K562 (cell line): ENCODE results near the gene ITGA11. TPM values are rescaled to one million over a fixed set of nuclear protein-coding genes. Genes with fewer than 3 reads are reported as not detected.

Experiments
- BMI1 ChIP-seq: fragments of 150-350 bp; IDR thresholded peaks from 2 replicates; pipeline ENCODE4 v1.6.1; 2014; ENCODE audit warnings: low read length
- CBFB ChIP-seq: sonication (generic); formaldehyde crosslinking; IDR thresholded peaks from 2 replicates; pipeline ENCODE4 v1.4.0; 2020; ENCODE audit warnings: mild to moderate bottlenecking, missing genetic modification reagents
- CC2D1A ChIP-seq: fragments of 450-650 bp; IDR thresholded peaks from 2 replicates; pipeline ENCODE4 v1.6.1; 2017; ENCODE audit warnings: mild to moderate bottlenecking
- DNMT1 ChIP-seq: fragments of 450-650 bp; IDR thresholded peaks from 2 replicates; pipeline ENCODE4 v1.6.1; 2016; ENCODE audit warnings: antibody characterized with exemption, mild to moderate bottlenecking
- ESRRB ChIP-seq: fragments of 250-450 bp; sonication (Bioruptor Pico); IDR thresholded peaks from 2 replicates; pipeline ENCODE4 v1.5.0; 2020; ENCODE audit warnings: mild to moderate bottlenecking, moderate library complexity, borderline replicate concordance
- ETV1 ChIP-seq: fragments of 450-650 bp; conservative IDR thresholded peaks from 2 replicates; pipeline ENCODE4 v1.6.1; 2016; ENCODE audit warnings: missing genetic modification characterization, control low read depth, low read depth, missing compliant biosample characterization
- FOXA1 ChIP-seq: fragments of 450-650 bp; IDR thresholded peaks from 2 replicates; pipeline ENCODE4 v1.6.1; 2016; ENCODE audit warnings: mild to moderate bottlenecking, borderline replicate concordance
- JUN ChIP-seq, 2 experiments: sonication (generic) in 1 of 2; formaldehyde crosslinking in 1 of 2; IDR thresholded peaks; 2 replicates each; pipeline versions ENCODE4 v1.6.1 to v1.8.0; 2012 to 2022; ENCODE audit warnings: borderline replicate concordance in 2 of 2, mild to moderate bottlenecking in 2 of 2, improper control_type of control experiment in 1 of 2, low read depth in 1 of 2, low read length in 1 of 2, missing genetic modification reagents in 1 of 2
- MEF2D ChIP-seq: conservative IDR thresholded peaks from 2 replicates; pipeline ENCODE4 v1.6.1; 2016; ENCODE audit warnings: low read depth, missing genetic modification characterization, missing compliant biosample characterization
- MXI1 ChIP-seq: IDR thresholded peaks from 2 replicates; pipeline ENCODE4 v1.6.1; 2011; ENCODE audit warnings: low read depth, mild to moderate bottlenecking, improper control_type of control experiment, low read length
- PRPF4 ChIP-seq: fragments of 200-400 bp; formaldehyde crosslinking; IDR thresholded peaks from one replicate; pipeline ENCODE4 v1.6.1; 2017; ENCODE audit warnings: low read length, low read depth, mild to moderate bottlenecking; ENCODE audit not compliant: insufficient read depth, poor library complexity, severe bottlenecking
- SMAD4 ChIP-seq: fragments of 250-450 bp; sonication (Bioruptor Pico); conservative IDR thresholded peaks from 2 replicates; pipeline ENCODE4 v1.8.0; 2021; ENCODE audit warnings: inconsistent platforms, mild to moderate bottlenecking, moderate library complexity
- SMARCA4 ChIP-seq: fragments of 450-650 bp; IDR thresholded peaks from 2 replicates; pipeline ENCODE4 v1.6.1; 2016
- ZNF133 ChIP-seq: fragments of 250-450 bp; sonication (Bioruptor Pico); IDR thresholded peaks from 2 replicates; pipeline ENCODE4 v1.4.0; 2020; ENCODE audit warnings: mild to moderate bottlenecking
- ZNF174 ChIP-seq: fragments of 250-450 bp; sonication (Bioruptor Pico); IDR thresholded peaks from 2 replicates; pipeline ENCODE4 v1.4.0; 2020; ENCODE audit warnings: mild to moderate bottlenecking
- polyA plus RNA-seq, 8 experiments: library from polyadenylated mRNA; depleted of rRNA in 4 of 8; stranded (reverse) in 5 of 8; unstranded in 3 of 8; fragments of >200 nt; fragmentation: Nextera tagmentation in 2 of 8; fragmentation: Illumina TruSeq in 1 of 8; extraction: Ambion mirVana in 2 of 8; extraction: Trizol in 1 of 8; gene quantifications; 2 replicates each; pipeline versions ENCODE4 v1.2.1 to v1.2.3, GENCODE V29; 2011 to 2014; ENCODE audit warnings: inconsistent platforms in 1 of 8, missing spikeins in 1 of 8
- total RNA-seq, 7 experiments: library from RNA; depleted of rRNA in 6 of 7; stranded (reverse); fragments of >200 nt in 6 of 7; fragmentation: Illumina TruSeq in 2 of 7; extraction: Trizol in 2 of 7; gene quantifications; 2 replicates each; pipeline versions ENCODE4 v1.2.1 to v1.2.3, GENCODE V29; 2011 to 2021; ENCODE audit warnings: low replicate concordance in 1 of 7
- TF ChIP-seq, protein P1 (sequence below): fragments of 250-450 bp; sonication (Bioruptor Pico); IDR thresholded peaks from 2 replicates; pipeline ENCODE4 v1.4.0; 2020; ENCODE audit warnings: mild to moderate bottlenecking, moderate library complexity, borderline replicate concordance
- TF ChIP-seq, protein P2 (sequence below): fragments of 150-350 bp; IDR thresholded peaks from 2 replicates; pipeline ENCODE4 v1.6.1; 2014; ENCODE audit warnings: low read depth, mild to moderate bottlenecking, low read length, borderline replicate concordance
- TF ChIP-seq, protein P3 (sequence below): fragments of 250-450 bp; sonication (Bioruptor Pico); IDR thresholded peaks from 2 replicates; pipeline ENCODE4 v1.5.0; 2020; ENCODE audit warnings: mild to moderate bottlenecking, borderline replicate concordance

ITGA11 gene
- total and polyA plus RNA-seq, 9 of the 15 experiments (the other 6 are each of a cell fraction or from before 2014, with no cell fraction given): 0.01 TPM; not detected in 8

DNA sequence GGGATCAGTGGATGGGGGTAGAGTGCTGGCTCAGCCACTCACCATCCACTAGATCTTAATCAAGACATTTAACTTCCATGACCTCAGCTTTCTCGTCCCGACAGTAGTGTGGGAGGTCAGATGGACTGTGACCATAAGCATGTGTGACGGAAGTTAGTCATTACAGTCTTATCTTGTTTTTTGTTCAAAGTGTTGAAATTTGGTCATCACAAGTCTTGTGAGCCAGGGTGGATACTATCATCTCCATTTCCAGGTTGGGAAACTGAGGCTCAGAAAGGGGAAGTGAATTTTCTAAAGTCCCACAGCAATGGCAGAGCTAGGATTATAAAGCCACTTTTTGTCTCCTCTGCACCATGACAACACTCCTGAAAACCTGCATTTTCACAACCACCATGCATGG lies 32.0 kb upstream of the ITGA11 start (continued):
- TF ChIP-seq FOXA1: no peak
- TF ChIP-seq ZNF174 (CRISPR knock-in tag): no peak
- TF ChIP-seq MXI1: no peak
- TF ChIP-seq, protein P1, sequence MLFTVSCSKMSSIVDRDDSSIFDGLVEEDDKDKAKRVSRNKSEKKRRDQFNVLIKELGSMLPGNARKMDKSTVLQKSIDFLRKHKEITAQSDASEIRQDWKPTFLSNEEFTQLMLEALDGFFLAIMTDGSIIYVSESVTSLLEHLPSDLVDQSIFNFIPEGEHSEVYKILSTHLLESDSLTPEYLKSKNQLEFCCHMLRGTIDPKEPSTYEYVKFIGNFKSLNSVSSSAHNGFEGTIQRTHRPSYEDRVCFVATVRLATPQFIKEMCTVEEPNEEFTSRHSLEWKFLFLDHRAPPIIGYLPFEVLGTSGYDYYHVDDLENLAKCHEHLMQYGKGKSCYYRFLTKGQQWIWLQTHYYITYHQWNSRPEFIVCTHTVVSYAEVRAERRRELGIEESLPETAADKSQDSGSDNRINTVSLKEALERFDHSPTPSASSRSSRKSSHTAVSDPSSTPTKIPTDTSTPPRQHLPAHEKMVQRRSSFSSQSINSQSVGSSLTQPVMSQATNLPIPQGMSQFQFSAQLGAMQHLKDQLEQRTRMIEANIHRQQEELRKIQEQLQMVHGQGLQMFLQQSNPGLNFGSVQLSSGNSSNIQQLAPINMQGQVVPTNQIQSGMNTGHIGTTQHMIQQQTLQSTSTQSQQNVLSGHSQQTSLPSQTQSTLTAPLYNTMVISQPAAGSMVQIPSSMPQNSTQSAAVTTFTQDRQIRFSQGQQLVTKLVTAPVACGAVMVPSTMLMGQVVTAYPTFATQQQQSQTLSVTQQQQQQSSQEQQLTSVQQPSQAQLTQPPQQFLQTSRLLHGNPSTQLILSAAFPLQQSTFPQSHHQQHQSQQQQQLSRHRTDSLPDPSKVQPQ (CRISPR knock-in tag): no peak
- TF ChIP-seq CBFB (CRISPR knock-in tag): no peak
- no peak for TF ChIP-seq ESRRB
- TF ChIP-seq, protein P2, sequence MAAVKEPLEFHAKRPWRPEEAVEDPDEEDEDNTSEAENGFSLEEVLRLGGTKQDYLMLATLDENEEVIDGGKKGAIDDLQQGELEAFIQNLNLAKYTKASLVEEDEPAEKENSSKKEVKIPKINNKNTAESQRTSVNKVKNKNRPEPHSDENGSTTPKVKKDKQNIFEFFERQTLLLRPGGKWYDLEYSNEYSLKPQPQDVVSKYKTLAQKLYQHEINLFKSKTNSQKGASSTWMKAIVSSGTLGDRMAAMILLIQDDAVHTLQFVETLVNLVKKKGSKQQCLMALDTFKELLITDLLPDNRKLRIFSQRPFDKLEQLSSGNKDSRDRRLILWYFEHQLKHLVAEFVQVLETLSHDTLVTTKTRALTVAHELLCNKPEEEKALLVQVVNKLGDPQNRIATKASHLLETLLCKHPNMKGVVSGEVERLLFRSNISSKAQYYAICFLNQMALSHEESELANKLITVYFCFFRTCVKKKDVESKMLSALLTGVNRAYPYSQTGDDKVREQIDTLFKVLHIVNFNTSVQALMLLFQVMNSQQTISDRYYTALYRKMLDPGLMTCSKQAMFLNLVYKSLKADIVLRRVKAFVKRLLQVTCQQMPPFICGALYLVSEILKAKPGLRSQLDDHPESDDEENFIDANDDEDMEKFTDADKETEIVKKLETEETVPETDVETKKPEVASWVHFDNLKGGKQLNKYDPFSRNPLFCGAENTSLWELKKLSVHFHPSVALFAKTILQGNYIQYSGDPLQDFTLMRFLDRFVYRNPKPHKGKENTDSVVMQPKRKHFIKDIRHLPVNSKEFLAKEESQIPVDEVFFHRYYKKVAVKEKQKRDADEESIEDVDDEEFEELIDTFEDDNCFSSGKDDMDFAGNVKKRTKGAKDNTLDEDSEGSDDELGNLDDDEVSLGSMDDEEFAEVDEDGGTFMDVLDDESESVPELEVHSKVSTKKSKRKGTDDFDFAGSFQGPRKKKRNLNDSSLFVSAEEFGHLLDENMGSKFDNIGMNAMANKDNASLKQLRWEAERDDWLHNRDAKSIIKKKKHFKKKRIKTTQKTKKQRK: no peak
- TF ChIP-seq ETV1 (tag): peak; percentile 77
- TF ChIP-seq, protein P3, sequence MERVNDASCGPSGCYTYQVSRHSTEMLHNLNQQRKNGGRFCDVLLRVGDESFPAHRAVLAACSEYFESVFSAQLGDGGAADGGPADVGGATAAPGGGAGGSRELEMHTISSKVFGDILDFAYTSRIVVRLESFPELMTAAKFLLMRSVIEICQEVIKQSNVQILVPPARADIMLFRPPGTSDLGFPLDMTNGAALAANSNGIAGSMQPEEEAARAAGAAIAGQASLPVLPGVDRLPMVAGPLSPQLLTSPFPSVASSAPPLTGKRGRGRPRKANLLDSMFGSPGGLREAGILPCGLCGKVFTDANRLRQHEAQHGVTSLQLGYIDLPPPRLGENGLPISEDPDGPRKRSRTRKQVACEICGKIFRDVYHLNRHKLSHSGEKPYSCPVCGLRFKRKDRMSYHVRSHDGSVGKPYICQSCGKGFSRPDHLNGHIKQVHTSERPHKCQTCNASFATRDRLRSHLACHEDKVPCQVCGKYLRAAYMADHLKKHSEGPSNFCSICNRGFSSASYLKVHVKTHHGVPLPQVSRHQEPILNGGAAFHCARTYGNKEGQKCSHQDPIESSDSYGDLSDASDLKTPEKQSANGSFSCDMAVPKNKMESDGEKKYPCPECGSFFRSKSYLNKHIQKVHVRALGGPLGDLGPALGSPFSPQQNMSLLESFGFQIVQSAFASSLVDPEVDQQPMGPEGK (CRISPR knock-in tag): no peak
- no peak for TF ChIP-seq DNMT1
- no peak for TF ChIP-seq MEF2D
- no peak for TF ChIP-seq PRPF4
- no peak for TF ChIP-seq BMI1
- peak; percentile 66; the same call in 1 of the 2 replicates for TF ChIP-seq SMAD4
- no peak for TF ChIP-seq CC2D1A
- no peak for TF ChIP-seq ZNF133
- TF ChIP-seq SMARCA4: peak; percentile 59; the same call in 1 of the 2 replicates
- TF ChIP-seq JUN (IDR thresholded peaks at IDR 0.05; ENCODE audit: borderline replicate concordance, low read depth, low read length): peak; percentile 72; the same call in 1 of the 2 replicates
- TF ChIP-seq JUN (CRISPR knock-in tag; IDR thresholded peaks at IDR 0.05; ENCODE audit: borderline replicate concordance): no peak
